ENCODE results near the gene FBN3. TPM values are rescaled to one million over a fixed set of nuclear protein-coding genes. Genes with fewer than 3 reads are reported as not detected.

Gene FBN3
- total RNA-seq, 1 donor from 2014 or later: not detected

GRCh38 chr19:8147582-8147978 is 1.8 kb downstream of the FBN3 start:
- H3K4me3 ChIP-seq: no peak overlapping the region
- H3K9me3 ChIP-seq (replicated peaks): no peaks in the 10 kb centered on the region
- H3K27ac ChIP-seq (replicated peaks): no peak overlapping the region
- no peaks in the 10 kb centered on the region for H3K36me3 ChIP-seq
- H3K4me1 ChIP-seq: peaks cover 15% of the 10 kb centered on the region
- H3K27me3 ChIP-seq (ENCODE audit: low read depth): peaks cover 81% of the 10 kb centered on the region
- no peak for DNase-seq
- intact Hi-C loops (cut with micrococcal nuclease): no loop called here
- TF ChIP-seq CTCF (IDR thresholded peaks at IDR 0.05; ENCODE audit: borderline replicate concordance): no peak

- peaks cover 83% of the 10 kb centered on the region for H3K27me3 ChIP-seq (ENCODE audit: low read depth)
- intact Hi-C loops (cut with micrococcal nuclease): no loop called here
- H3K4me3 ChIP-seq: no peak overlapping the region
- H3K36me3 ChIP-seq: no peaks in the 10 kb centered on the region
- no peak for TF ChIP-seq CTCF (IDR thresholded peaks at IDR 0.05; ENCODE audit: borderline replicate concordance)
- H3K9me3 ChIP-seq (replicated peaks): no peaks in the 10 kb centered on the region
- H3K27ac ChIP-seq (replicated peaks): no peak overlapping the region
- peaks cover 15% of the 10 kb centered on the region for H3K4me1 ChIP-seq
- no peak for DNase-seq
These were observed 2.4 kb downstream of the FBN3 start for GRCh38 chr19:8146877-8147581.

- H3K4me3 ChIP-seq: no peak overlapping the region
These were observed 5.0 kb downstream of the FBN3 start for GRCh38 chr19:8144273-8144995.

GRCh38 chr19:8143041-8143440 is 6.4 kb downstream of the FBN3 start:
- TF ChIP-seq CTCF (IDR thresholded peaks at IDR 0.05; ENCODE audit: borderline replicate concordance): no peak
- Histone ChIP-seq H3K27ac (replicated peaks) (no peak overlapping the region), H3K27me3 (ENCODE audit: low read depth) (peaks cover 46% of the 10 kb centered on the region), H3K36me3 (no peaks in the 10 kb centered on the region), H3K4me1 (no peaks in the 10 kb centered on the region), H3K9me3 (replicated peaks) (no peaks in the 10 kb centered on the region), H3K4me3 (no peak overlapping the region)
- no peak for DNase-seq
- intact Hi-C loops (cut with micrococcal nuclease): no loop called here

More at GRCh38 chr19:8144273-8144995, 5.0 kb downstream of the FBN3 start:
- H3K36me3 ChIP-seq: no peaks in the 10 kb centered on the region
- no peak overlapping the region for H3K27ac ChIP-seq (replicated peaks)
- H3K9me3 ChIP-seq (replicated peaks): no peaks in the 10 kb centered on the region
- no peak for TF ChIP-seq CTCF (IDR thresholded peaks at IDR 0.05; ENCODE audit: borderline replicate concordance)
- intact Hi-C loops (cut with micrococcal nuclease): no loop called here
- peaks cover 60% of the 10 kb centered on the region for H3K27me3 ChIP-seq (ENCODE audit: low read depth)
- peaks cover 12% of the 10 kb centered on the region for H3K4me1 ChIP-seq
- DNase-seq: no peak

- intact Hi-C loops (cut with micrococcal nuclease): no loop called here
- Histone ChIP-seq H3K4me3 (no peak overlapping the region), H3K36me3 (no peaks in the 10 kb centered on the region), H3K27ac (replicated peaks) (no peak overlapping the region), H3K4me1 (no peaks in the 10 kb centered on the region), H3K27me3 (ENCODE audit: low read depth) (peaks cover 41% of the 10 kb centered on the region), H3K9me3 (replicated peaks) (no peaks in the 10 kb centered on the region)
- no peak for DNase-seq
- no peak for TF ChIP-seq CTCF (IDR thresholded peaks at IDR 0.05; ENCODE audit: borderline replicate concordance)
These were observed 6.9 kb downstream of the FBN3 start for GRCh38 chr19:8142513-8142900.

Measured in left ventricle myocardium inferior (tissue), 1 donor.